Colonic mucosa (tissue), 4 donors: ENCODE measurements around the gene CDH4. TPM values are rescaled to one million over a fixed set of nuclear protein-coding genes. Genes with fewer than 3 reads are reported as not detected.
"Not testable (repeated sequence)": the region's sequence is repeated elsewhere in the genome, so short reads cannot be mapped to it uniquely, and the experiment has no call there.

Experiments
- DNase-seq: peaks from one replicate; pipeline ENCODE4 v3.0.0-alpha.2; 2020
- H3K27ac ChIP-seq: fragments of 200-600 bp; one replicate; pipeline ENCODE4 v1.8.0; 2021
- H3K27me3 ChIP-seq: fragments of 200-600 bp; one replicate; pipeline ENCODE4 v1.8.0; 2021
- H3K36me3 ChIP-seq: fragments of 200-600 bp; one replicate; pipeline ENCODE4 v1.8.0; 2021
- H3K4me1 ChIP-seq: fragments of 200-600 bp; one replicate; pipeline ENCODE4 v1.8.0; 2021; ENCODE audit warnings: mild to moderate bottlenecking
- H3K4me3 ChIP-seq: fragments of 200-600 bp; one replicate; pipeline ENCODE4 v1.8.0; 2021
- H3K9ac ChIP-seq, 2 donors: one replicate each; pipeline ENCODE4 v1.7.0; 2013; ENCODE audit warnings: control low read depth in 2 of 2, low read depth in 2 of 2, low read length in 2 of 2
- H3K9me3 ChIP-seq: fragments of 200-600 bp; one replicate; pipeline ENCODE4 v1.8.0; 2021
- CTCF ChIP-seq: fragments of 200-600 bp; IDR thresholded peaks from one replicate; pipeline ENCODE4 v1.8.0; 2022; ENCODE audit warnings: antibody characterized with exemption, mild to moderate bottlenecking
- intact Hi-C: fragments of 100-400 bp; cut with DNase I; formaldehyde crosslinking; loops from one replicate; pipeline ENCODE4 v1.14.1; 2022
- total RNA-seq, 2 donors: library from RNA; stranded (reverse); fragmentation: NEBNext Ultra II Directional in 1 of 2; extraction: Animal tissue kit (Norgen Biotek cat#: 25700) in 1 of 2; gene quantifications; one replicate each; pipeline ENCODE4 v1.2.1, GENCODE V29; 2021
- donor health status: healthy.
- donor health status: DM: no; HTN: no; CAD: no.
- donor health status: DM: no; HTN: no; CAD: no.

CDH4 gene
- total RNA-seq, 2 donors from 2014 or later, result 0.08 TPM; not detected in 1

GRCh38 chr20:61424628-61425420 lies 172.8 kb downstream of the CDH4 start:
- intact Hi-C loops, result no loop called here

GRCh38 chr20:61425541-61425991 lies 173.5 kb downstream of the CDH4 start:
- H3K9me3 ChIP-seq, H3K4me3 ChIP-seq, H3K4me1 ChIP-seq, DNase-seq, H3K27me3 ChIP-seq, H3K36me3 ChIP-seq, H3K27ac ChIP-seq, intact Hi-C loops, H3K9ac ChIP-seq: not testable (repeated sequence)

More at GRCh38 chr20:61424628-61425420, 172.8 kb downstream of the CDH4 start:
- TF ChIP-seq CTCF, result no peak
- no peaks in the 10 kb centered on the region for H3K4me1 ChIP-seq
- no peaks in the 10 kb centered on the region for H3K9me3 ChIP-seq
- H3K27me3 ChIP-seq, result no peaks in the 10 kb centered on the region
- DNase-seq, result no peak
- H3K36me3 ChIP-seq, result no peaks in the 10 kb centered on the region
- H3K4me3 ChIP-seq, result no peak overlapping the region
- no peak overlapping the region for H3K27ac ChIP-seq
- no peak overlapping the region for H3K9ac ChIP-seq

GRCh38 chr20:61426352-61426751 lies 174.3 kb downstream of the CDH4 start:
- no peak for TF ChIP-seq CTCF
- intact Hi-C loops, result no loop called here
- Histone ChIP-seq H3K9ac (no peak overlapping the region), H3K4me3 (no peak overlapping the region), H3K4me1 (no peaks in the 10 kb centered on the region), H3K27ac (no peak overlapping the region), H3K27me3 (no peaks in the 10 kb centered on the region), H3K36me3 (no peaks in the 10 kb centered on the region), H3K9me3 (no peaks in the 10 kb centered on the region)
- no peak for DNase-seq

- DNase-seq, result no peak
- Histone ChIP-seq H3K9ac (no peak overlapping the region), H3K4me1 (no peaks in the 10 kb centered on the region), H3K4me3 (no peak overlapping the region), H3K36me3 (no peaks in the 10 kb centered on the region), H3K27ac (no peak overlapping the region), H3K9me3 (no peaks in the 10 kb centered on the region), H3K27me3 (no peaks in the 10 kb centered on the region)
- intact Hi-C loops, result no loop called here
- no peak for TF ChIP-seq CTCF
Observed at GRCh38 chr20:61429458-61430227, 177.6 kb downstream of the CDH4 start.

GRCh38 chr20:61430228-61430624 lies 178.2 kb downstream of the CDH4 start:
- Histone ChIP-seq H3K4me1 (no peaks in the 10 kb centered on the region), H3K27ac (no peak overlapping the region), H3K36me3 (no peaks in the 10 kb centered on the region), H3K4me3 (no peak overlapping the region), H3K9me3 (no peaks in the 10 kb centered on the region), H3K9ac (no peak overlapping the region), H3K27me3 (no peaks in the 10 kb centered on the region)
- DNase-seq, result no peak
- no peak for TF ChIP-seq CTCF
- intact Hi-C loops, result no loop called here

GRCh38 chr20:61433176-61433575 lies 181.1 kb downstream of the CDH4 start:
- DNase-seq, result no peak
- Histone ChIP-seq H3K9ac (no peak overlapping the region), H3K36me3 (no peaks in the 10 kb centered on the region), H3K4me3 (no peak overlapping the region), H3K9me3 (no peaks in the 10 kb centered on the region), H3K27me3 (no peaks in the 10 kb centered on the region), H3K27ac (no peak overlapping the region), H3K4me1 (no peaks in the 10 kb centered on the region)
- TF ChIP-seq CTCF, result no peak
- intact Hi-C loops, result no loop called here
